ENCODE measurements around the gene FGG. TPM values are rescaled to one million over a fixed set of nuclear protein-coding genes. Genes with fewer than 3 reads are reported as not detected.

FGG gene
- total and polyA plus RNA-seq, 2 donors (not counting 1 experiment from before 2014, with no cell fraction given) = not detected

Other genes with a start within 250 kb of the FGG start
- 0.02 and 0.27 TPM in 2 replicates for gene DCHS2, start 120.9 kb downstream of the FGG start, total RNA-seq
- gene DCHS2, start 120.9 kb downstream of the FGG start, polyA plus RNA-seq = 0.06 and 0.16 TPM in 2 replicates
- gene PLRG1, start 62.3 kb downstream of the FGG start, total RNA-seq = 77.3 and 79.0 TPM in 2 replicates
- 30.1 and 41.8 TPM in 2 replicates for gene PLRG1, start 62.3 kb downstream of the FGG start, polyA plus RNA-seq
- not detected in 2 replicates for gene FGB, start 49.6 kb downstream of the FGG start, total RNA-seq
- gene FGB, start 49.6 kb downstream of the FGG start, polyA plus RNA-seq = not detected in 2 replicates
- gene FGA, start 21.9 kb downstream of the FGG start, total RNA-seq = not detected in 2 replicates
- not detected in 2 replicates for gene FGA, start 21.9 kb downstream of the FGG start, polyA plus RNA-seq
- gene LRAT, start 131.3 kb upstream of the FGG start, total RNA-seq = not detected in 2 replicates
- gene LRAT, start 131.3 kb upstream of the FGG start, polyA plus RNA-seq = not detected in 2 replicates
- gene RBM46, start 168.6 kb upstream of the FGG start, total RNA-seq = not detected in 2 replicates
- gene RBM46, start 168.6 kb upstream of the FGG start, polyA plus RNA-seq = not detected in 2 replicates

Data from B cell (primary cell).